Spinal cord (tissue), 10 donors: Measurements from ENCODE around the gene DLG5. TPM values are rescaled to one million over a fixed set of nuclear protein-coding genes. Genes with fewer than 3 reads are reported as not detected.
"Not testable (repeated sequence)": the region's sequence is repeated elsewhere in the genome, so short reads cannot be mapped to it uniquely, and the experiment has no call there.

Experiments used
- DNase-seq, 6 donors: peaks; one replicate each; pipeline versions ENCODE4 v3.0.0 to v3.0.0-alpha.2; 2013 to 2015; ENCODE audit warnings: low spot score in 6 of 6, low read depth in 4 of 6
- H3K27ac ChIP-seq: one replicate; pipeline ENCODE4 v1.5.1; 2013; ENCODE audit warnings: low read depth, low read length, control low read depth
- H3K27me3 ChIP-seq: one replicate; pipeline ENCODE4 v1.6.1; 2013; ENCODE audit warnings: low read length; ENCODE audit not compliant: control insufficient read depth, insufficient read depth
- H3K36me3 ChIP-seq: one replicate; pipeline ENCODE4 v1.6.1; 2013; ENCODE audit warnings: low read length; ENCODE audit not compliant: control insufficient read depth, insufficient read depth
- H3K4me1 ChIP-seq: one replicate; pipeline ENCODE4 v1.6.1; 2013; ENCODE audit warnings: low read length; ENCODE audit not compliant: control insufficient read depth, insufficient read depth
- H3K4me3 ChIP-seq: one replicate; pipeline ENCODE4 v1.5.1; 2013; ENCODE audit warnings: low read depth, low read length, control low read depth
- H3K9me3 ChIP-seq: one replicate; pipeline ENCODE4 v1.6.1; 2013; ENCODE audit warnings: low read length; ENCODE audit not compliant: control insufficient read depth, insufficient read depth
- WGBS: methylation state at CpG from one replicate; pipeline ENCODE4 v1.1.5; 2013; ENCODE audit warnings: missing lambda C conversion rate; ENCODE audit not compliant: insufficient coverage; 5-methylcytosine and 5-hydroxymethylcytosine counted together
- polyA plus RNA-seq, 2 donors: library from polyadenylated mRNA; unstranded; fragments of 120-200 nt; gene quantifications; one replicate each; pipeline ENCODE4 v1.2.1, GENCODE V29; 2013; ENCODE audit not compliant: insufficient read length in 2 of 2
- total RNA-seq, 2 donors: library from RNA; depleted of rRNA in 1 of 2; stranded (reverse); fragments of 120-200 nt in 1 of 2; fragments of >200 nt in 1 of 2; gene quantifications; one replicate each; pipeline versions ENCODE4 v1.2.3 to v1.2.4, GENCODE V29; 2013 to 2014
- donor health status: healthy.

Gene DLG5
- total and polyA plus RNA-seq, 4 donors: 27.5 to 78.5 (median 51.3) TPM

GRCh38 chr10:77773631-77774426, 152.7 kb downstream of the DLG5 start:
- H3K4me3 ChIP-seq: no peak overlapping the region
- H3K9me3 ChIP-seq: no peaks in the 10 kb centered on the region
- no peaks in the 10 kb centered on the region for H3K4me1 ChIP-seq
- no peaks in the 10 kb centered on the region for H3K36me3 ChIP-seq
- 92% methylated on average over 8 of the region's 12 CpGs for WGBS
- no peak for DNase-seq
- H3K27ac ChIP-seq: no peak overlapping the region
- no peaks in the 10 kb centered on the region for H3K27me3 ChIP-seq

DNA sequence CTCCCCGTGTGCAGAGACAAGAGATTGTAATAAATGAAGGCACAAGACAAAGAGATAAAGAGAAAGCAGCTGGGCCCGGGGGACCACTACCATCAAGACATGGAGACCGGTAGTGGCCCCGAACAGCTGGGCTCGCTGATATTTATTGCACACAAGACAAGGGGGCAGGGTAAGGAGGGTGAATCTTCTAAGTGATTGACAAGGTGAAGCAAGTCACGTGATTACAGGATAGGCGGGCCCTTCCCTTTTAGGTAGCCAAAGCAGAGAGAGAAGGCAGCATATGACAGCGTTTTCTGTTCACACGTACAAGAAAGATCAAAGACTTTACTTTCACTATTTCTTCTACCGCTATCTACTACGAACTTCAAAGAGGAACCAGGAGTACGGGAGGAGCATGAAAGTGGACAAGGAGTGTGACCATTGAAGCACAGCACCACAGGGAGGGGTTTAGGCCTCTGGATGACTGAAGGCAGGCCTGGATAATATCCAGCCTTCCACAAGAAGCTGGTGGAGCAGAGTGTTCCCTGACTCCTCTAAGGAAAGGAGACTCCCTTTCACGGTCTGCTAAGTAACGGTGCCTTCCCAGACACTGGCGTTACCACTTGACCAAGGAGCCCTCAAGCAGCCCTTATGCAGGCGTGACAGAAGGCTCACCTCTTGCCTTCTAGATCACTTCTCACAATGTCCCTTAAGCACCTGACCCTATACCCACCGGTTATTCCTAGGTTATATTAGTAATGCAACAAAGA, 153.5 kb downstream of the DLG5 start:
- H3K27me3 ChIP-seq, H3K4me1 ChIP-seq, H3K4me3 ChIP-seq, H3K36me3 ChIP-seq, H3K27ac ChIP-seq, H3K9me3 ChIP-seq, DNase-seq: not testable (repeated sequence)
- WGBS: 84% methylated on average over 2 of the region's 17 CpGs

DNA sequence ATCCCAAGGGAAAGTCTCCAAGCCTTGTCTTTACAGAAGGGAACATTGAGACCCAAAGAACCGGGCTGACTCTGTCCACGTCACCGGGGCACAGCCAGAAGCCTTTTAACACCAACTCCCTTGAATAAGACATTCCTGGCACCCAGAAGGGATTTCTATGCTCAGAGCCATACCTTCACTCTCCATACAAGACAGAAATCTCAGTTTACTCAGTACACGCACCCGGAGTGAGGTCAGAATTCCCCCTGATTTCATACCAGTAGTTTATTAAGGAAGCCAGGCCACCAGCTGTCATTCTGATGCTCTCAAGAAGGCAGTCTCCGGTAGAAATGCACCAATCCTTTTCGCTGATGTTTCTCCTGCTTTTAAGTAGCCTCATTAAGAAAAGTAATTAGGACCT, 154.7 kb downstream of the DLG5 start:
- no peaks in the 10 kb centered on the region for H3K36me3 ChIP-seq
- no peak overlapping the region for H3K27ac ChIP-seq
- WGBS: 90% methylated on average over 5 of the region's 7 CpGs

DNA sequence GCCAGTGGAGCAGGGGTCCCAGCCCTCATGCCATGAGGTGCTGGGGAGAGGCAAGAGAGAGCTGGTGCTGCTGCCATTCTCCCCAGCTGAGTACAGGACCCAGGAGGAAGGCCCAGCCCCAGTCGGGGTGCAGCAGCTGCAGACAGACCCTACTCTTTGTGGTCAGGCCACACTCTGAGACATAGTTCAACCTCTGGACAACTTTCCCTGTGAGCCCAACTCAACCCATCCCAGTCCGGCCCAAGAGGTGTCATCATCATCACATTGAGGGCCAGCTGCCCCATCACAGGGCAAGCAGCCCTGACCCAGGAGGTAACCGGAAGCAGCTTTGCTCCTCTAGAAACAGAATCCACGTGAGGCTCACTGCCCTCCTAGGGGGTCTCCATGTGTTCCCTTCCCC, 155.1 kb downstream of the DLG5 start:
- WGBS: 66% methylated on average over 4 of the region's 4 CpGs
- no peaks in the 10 kb centered on the region for H3K9me3 ChIP-seq
- H3K27me3 ChIP-seq: no peaks in the 10 kb centered on the region

More for the DNA sequence above, 154.7 kb downstream of the DLG5 start:
- Histone ChIP-seq H3K27me3 (no peaks in the 10 kb centered on the region), H3K4me1 (no peaks in the 10 kb centered on the region), H3K9me3 (no peaks in the 10 kb centered on the region), H3K4me3 (no peak overlapping the region)
- DNase-seq: no peak

GRCh38 chr10:77770868-77771175, 155.7 kb downstream of the DLG5 start:
- H3K9me3 ChIP-seq: no peaks in the 10 kb centered on the region
- no peaks in the 10 kb centered on the region for H3K36me3 ChIP-seq
- no peaks in the 10 kb centered on the region for H3K4me1 ChIP-seq
- H3K4me3 ChIP-seq: no peak overlapping the region
- WGBS: 88% methylated on average over 4 of the region's 7 CpGs
- H3K27ac ChIP-seq: no peak overlapping the region
- no peaks in the 10 kb centered on the region for H3K27me3 ChIP-seq
- no peak for DNase-seq

More for the DNA sequence above, 155.1 kb downstream of the DLG5 start:
- Histone ChIP-seq H3K4me3 (no peak overlapping the region), H3K27ac (no peak overlapping the region), H3K4me1 (no peaks in the 10 kb centered on the region), H3K36me3 (no peaks in the 10 kb centered on the region)
- no peak for DNase-seq

GRCh38 chr10:77770081-77770867, 156.3 kb downstream of the DLG5 start:
- Histone ChIP-seq H3K9me3 (no peaks in the 10 kb centered on the region), H3K4me1 (no peaks in the 10 kb centered on the region), H3K27me3 (no peaks in the 10 kb centered on the region), H3K36me3 (no peaks in the 10 kb centered on the region), H3K27ac (no peak overlapping the region), H3K4me3 (no peak overlapping the region)
- WGBS: 66% methylated on average over 12 of the region's 18 CpGs
- DNase-seq: no peak

DNA sequence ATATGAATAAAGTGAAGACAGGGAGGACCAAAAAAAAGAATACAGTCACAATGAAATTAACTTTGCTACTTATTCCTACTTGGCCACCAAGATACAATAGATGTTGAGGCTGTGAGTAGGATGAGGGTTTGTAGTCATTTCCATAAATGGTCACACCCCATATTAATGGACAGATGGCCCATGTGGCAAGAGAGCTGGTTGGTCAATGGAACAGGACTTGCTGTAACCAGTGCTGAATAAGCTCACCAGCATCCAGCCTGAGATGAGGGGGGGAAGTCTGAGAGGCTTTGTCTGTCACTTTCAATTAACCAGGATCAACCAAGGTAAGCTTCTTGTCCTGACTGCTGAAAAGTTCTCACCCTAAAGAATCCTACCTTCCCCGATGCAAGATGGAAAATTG, 158.5 kb downstream of the DLG5 start:
- WGBS: 100% methylated on average over 1 of the region's 1 CpG
- H3K9me3 ChIP-seq: no peaks in the 10 kb centered on the region

DNA sequence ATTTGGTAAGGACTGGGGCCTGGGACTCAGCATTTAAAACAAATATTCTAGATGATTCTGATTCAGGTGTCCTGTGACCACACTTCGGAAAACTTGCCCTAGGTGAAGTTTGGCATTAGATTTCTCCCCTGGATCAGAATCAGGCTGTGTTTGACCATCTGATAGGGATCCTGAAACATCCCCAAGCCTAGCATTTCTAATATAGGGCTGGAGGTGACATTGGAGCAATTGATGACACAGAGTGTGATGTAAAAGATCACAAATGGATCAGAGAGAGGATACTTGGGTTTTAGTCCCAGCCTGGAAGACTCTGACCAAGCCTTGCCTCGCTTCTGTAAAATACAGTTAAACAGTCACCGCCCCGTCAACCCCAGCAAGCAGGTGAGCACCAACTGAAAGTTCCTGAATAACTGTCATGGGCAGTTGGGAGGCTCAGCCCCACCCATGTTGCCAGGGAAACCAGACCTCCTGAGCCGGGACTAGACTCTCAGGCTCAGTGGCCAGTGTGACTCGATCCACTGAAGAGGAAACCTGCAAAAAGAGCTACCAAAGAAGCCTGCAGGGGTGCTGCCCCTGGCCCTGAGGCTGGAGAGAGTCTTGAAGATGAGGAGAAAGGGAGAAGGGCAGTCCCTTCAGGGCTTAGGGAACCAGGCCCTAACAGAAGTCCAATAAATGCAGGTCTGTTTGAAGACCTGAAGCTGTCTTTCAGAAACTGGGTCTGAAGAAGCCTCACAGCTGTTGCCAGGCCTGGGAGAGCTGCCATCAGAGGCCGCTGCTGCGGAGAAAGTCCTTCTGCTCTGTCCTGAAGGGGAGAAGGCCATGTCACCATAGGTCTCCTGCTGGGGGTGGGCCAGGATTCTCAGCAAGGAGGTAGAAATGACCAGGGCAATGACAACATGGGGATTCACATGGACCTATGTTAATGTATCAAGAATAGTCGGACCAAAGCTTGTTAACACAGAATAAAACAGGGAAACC, 162.8 kb downstream of the DLG5 start:
- Histone ChIP-seq H3K27me3 (no peaks in the 10 kb centered on the region), H3K27ac (no peak overlapping the region), H3K9me3 (no peaks in the 10 kb centered on the region), H3K4me1 (peaks cover 5% of the 10 kb centered on the region), H3K4me3 (no peak overlapping the region), H3K36me3 (no peaks in the 10 kb centered on the region)
- WGBS: 63% methylated on average over 7 of the region's 9 CpGs
- no peak for DNase-seq

More for the DNA sequence above, 158.5 kb downstream of the DLG5 start:
- H3K27me3 ChIP-seq: no peaks in the 10 kb centered on the region
- no peak overlapping the region for H3K27ac ChIP-seq
- peaks cover 5% of the 10 kb centered on the region for H3K4me1 ChIP-seq
- no peak overlapping the region for H3K4me3 ChIP-seq
- no peak for DNase-seq
- H3K36me3 ChIP-seq: no peaks in the 10 kb centered on the region

DNA sequence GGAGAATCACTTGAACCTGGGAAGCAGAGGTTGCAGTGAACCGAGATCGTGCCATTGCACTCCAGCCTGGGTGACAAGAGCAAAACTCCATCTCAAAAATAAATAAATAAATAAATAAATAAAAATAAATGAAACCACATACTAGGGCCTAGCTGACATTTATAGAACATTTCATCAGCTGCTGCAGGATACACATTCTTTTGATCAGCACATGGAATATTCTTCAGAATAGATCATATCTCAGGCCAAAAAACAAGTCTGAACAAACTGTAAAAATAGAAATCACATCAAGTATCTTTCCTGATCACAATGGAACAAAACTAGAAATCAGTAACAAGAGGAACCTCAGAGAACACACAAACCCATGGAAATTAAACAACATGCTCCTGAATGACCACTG, 168.1 kb downstream of the DLG5 start:
- not testable (repeated sequence) for H3K36me3 ChIP-seq, H3K4me3 ChIP-seq, H3K27me3 ChIP-seq, H3K4me1 ChIP-seq, H3K9me3 ChIP-seq, DNase-seq, H3K27ac ChIP-seq
- no CpG with 5 or more reads among the region's 2 CpGs for WGBS
